ENCODE results near the gene PLCXD1.
A peak's percentile ranks its signal among the peaks of the same experiment; 100 is the strongest.
"Not testable (repeated sequence)": the region's sequence is repeated elsewhere in the genome, so short reads cannot be mapped to it uniquely, and the experiment has no call there.

PLCXD1 gene

DNA sequence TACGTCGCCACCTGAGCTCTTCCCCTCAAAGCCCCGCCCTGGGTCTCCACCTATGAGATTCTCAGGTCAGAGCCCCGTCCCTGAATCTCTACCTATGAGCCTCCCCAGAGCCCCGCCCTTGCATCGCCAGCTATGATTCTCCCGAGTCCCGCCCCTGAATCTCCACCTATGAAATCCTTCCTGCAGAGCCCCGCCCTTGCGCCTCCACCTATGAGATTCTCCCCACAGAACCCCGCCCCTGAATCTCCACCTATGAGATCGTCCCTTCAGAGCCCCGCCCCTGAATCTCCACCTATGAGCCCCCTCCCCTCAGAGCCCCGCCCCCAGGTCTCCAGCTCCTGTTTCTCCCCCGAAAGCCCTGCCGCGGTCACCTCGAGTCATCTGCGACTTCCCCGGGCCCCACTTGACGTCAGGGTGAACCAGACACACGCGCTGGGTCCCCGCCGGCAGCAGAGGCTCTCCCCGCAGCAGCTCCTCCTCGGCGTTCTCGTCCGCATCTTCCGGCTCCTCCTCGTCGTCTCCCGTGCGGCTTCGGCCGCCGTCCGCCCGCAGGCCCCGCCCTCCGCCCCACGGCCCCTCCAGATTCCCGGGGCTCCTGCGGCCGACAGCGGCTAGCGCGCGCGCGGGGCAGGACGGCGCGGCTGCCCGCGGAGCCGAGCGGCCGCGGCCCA is 37.0 kb downstream of the PLCXD1 start:
- DNase-seq = peak; percentile 99

- peak; percentile 100 for DNase-seq
Measured at GRCh38 chrX:318739-319578, 37.8 kb downstream of the PLCXD1 start, which contains the start of gene GTPBP6. TSS of gene GTPBP6 (minus strand) at chrX:318796. CDS start at chrX:318787, 9 bp downstream.

- no peak for DNase-seq
Measured at GRCh38 chrX:319579-320125, 38.5 kb downstream of the PLCXD1 start.

GRCh38 chrX:320126-320783 is 39.1 kb downstream of the PLCXD1 start:
- DNase-seq = no peak

- peak; percentile 56 for DNase-seq
Measured at GRCh38 chrX:323721-324628, 42.8 kb downstream of the PLCXD1 start.

DNA sequence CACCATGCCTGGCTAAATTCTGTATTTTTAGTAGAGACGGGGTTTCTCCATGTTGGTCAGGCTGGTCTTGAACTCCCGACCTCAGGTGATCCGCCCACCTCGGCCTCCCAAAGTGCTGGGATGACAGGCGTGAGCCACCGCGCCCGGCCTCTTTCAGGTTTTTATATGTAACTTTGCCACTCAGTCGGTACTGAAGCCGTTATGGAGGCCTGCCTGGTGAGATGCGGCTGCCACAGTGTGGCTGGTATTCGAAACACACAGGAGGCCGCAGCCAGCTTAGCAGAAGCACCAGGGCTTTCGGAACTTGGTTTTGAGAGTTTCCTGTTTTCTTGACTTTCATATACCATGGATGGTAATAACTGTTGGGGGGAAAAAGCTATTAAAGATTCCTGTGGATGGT is 43.5 kb downstream of the PLCXD1 start:
- DNase-seq = not testable (repeated sequence)

GRCh38 chrX:327660-328126 is 46.5 kb downstream of the PLCXD1 start:
- no peak for DNase-seq

GRCh38 chrX:329291-329910 is 48.2 kb downstream of the PLCXD1 start:
- DNase-seq = no peak

DNA sequence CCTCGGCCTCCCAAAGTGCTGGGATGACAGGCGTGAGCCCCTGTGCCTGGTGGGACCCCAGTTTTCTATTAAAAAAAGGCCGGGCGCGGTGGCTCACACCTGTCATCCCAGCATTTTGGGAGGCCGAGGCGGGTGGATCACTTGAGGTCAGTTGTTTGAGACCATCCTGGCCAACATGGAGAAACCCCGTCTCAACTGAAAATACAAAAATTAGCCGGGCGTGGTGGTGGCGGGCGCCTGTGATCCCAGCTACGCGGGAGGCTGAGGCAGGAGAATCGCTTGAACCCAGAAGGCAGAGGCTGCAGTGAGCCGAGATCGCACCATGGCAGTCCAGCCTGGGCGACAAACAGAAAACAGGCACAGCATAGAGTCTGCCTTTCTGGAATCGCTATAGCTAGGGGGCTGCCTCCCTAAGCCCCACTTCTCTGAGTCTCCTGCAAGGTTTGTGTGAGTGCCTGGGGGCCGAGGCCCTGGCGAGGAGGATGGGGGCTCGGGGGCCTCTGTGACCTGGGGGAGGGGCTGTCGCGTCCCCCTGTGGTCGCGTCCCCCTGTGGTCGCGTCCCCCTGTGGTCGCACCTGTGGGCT is 49.1 kb downstream of the PLCXD1 start:
- not testable (repeated sequence) for DNase-seq

DNA sequence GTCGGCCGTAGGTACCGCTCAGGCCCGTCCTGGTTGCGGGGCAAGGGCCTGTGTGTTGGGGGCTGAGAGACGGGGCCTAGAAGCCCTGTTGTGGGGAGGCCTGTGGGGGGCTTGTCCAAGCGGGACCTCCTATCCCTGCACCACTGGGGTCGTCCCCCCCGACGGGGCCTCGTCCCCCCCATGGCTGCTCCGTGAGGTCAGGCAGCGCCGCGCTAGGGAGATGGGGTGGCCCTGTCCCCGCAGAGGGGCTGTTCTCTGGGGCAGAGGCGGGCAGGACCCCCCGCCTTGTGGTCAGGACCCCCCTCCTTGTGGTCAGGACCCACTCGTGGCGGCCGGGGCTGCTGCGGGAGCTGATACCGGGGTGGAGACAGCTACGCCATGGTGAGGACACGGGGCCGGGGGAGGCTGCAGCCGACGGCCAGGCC is 49.6 kb downstream of the PLCXD1 start:
- DNase-seq = no peak

- DNase-seq = no peak
Measured at GRCh38 chrX:331151-331824, 50.1 kb downstream of the PLCXD1 start.

GRCh38 chrX:331825-332495 is 50.8 kb downstream of the PLCXD1 start:
- DNase-seq = no peak

DNA sequence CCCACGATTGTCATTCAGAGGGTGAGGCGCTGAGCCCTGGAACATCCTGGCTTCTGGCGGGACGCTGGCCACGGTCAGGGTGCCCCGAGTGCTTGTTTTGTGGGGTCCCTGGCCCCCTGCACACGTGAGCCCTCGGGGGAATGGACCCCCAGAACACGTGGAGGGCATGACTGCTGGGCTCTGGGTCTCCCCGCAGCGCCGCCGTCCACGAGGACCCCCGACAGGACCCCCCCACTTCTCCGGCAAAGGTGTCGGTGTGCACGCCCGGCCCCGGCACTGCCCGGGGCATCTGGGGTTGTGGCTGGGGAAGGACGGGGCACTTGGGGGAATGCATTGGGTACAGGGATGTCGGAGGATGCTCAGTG is 51.3 kb downstream of the PLCXD1 start:
- no peak for DNase-seq

GRCh38 chrX:332916-333610 is 51.9 kb downstream of the PLCXD1 start:
- DNase-seq = no peak

GRCh38 chrX:333611-334311 is 52.6 kb downstream of the PLCXD1 start:
- no peak for DNase-seq

- DNase-seq = no peak
Measured at GRCh38 chrX:334331-334891, 53.2 kb downstream of the PLCXD1 start.

DNA sequence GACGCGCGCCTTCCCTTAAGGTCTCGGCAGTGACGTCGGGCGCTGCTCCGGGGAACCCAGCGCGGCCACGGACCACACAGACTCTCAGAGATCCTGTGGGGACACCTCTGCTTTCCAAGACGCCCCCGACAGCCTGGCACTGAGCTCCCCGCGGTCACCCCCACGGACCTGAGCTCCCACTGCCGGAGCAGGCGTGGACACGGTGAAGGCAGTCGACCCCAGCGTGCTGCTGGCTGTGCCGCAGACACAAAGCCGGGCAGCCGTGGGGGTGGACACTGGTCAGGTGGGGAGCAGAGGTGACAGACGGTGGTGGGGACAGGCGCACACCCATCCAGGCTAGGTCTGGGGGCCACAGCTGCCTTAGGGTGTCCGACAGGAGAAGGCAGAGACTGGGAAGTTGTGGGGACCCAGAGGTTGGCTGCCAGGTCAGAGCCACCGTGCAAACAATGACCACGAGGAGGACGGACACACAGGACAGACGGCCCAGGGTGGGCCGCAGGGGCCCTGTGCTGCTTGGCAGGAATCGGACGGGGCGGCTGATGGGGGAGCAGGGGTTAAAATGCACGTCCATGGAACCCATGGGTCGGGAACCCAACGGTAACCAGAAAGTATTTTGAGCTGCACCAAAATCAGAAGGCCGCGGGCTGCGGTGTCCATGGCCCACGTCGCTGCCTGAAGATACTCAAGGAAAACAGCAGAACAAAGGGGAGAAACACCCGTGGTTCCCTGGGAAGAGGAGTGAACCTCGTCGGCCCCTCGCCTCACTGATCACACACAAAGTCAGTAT is 54.0 kb downstream of the PLCXD1 start:
- no peak for DNase-seq

- no peak for DNase-seq
Measured at GRCh38 chrX:335758-336155, 54.6 kb downstream of the PLCXD1 start.
